HEK293 (cell line): ENCODE results near the gene SULF2.

Experiments
- FEZF1 ChIP-seq: fragments of 450-650 bp; formaldehyde crosslinking; IDR thresholded peaks from 2 replicates; pipeline ENCODE4 v1.5.1; 2016; ENCODE audit warnings: missing biosample characterization, missing genetic modification characterization
- OVOL3 ChIP-seq: fragments of 450-650 bp; formaldehyde crosslinking; IDR thresholded peaks from 2 replicates; pipeline ENCODE4 v1.5.1; 2016; ENCODE audit warnings: missing biosample characterization, missing genetic modification characterization
- ZNF112 ChIP-seq: fragments of 450-650 bp; formaldehyde crosslinking; IDR thresholded peaks from 2 replicates; pipeline ENCODE4 v1.5.0; 2017; ENCODE audit warnings: missing biosample characterization, missing genetic modification characterization
- ZNF16 ChIP-seq: fragments of 450-650 bp; formaldehyde crosslinking; IDR thresholded peaks from 2 replicates; pipeline ENCODE4 v1.5.1; 2016; ENCODE audit warnings: low read depth, missing biosample characterization, missing genetic modification characterization
- ZNF292 ChIP-seq: fragments of 450-650 bp; formaldehyde crosslinking; IDR thresholded peaks from 2 replicates; pipeline ENCODE4 v1.5.1; 2016; ENCODE audit warnings: low read depth, missing biosample characterization, missing genetic modification characterization, borderline replicate concordance
- ZNF670 ChIP-seq: fragments of 450-650 bp; formaldehyde crosslinking; IDR thresholded peaks from 2 replicates; pipeline ENCODE4 v1.5.1; 2016; ENCODE audit warnings: missing biosample characterization, missing genetic modification characterization, low read depth
- TF ChIP-seq, protein P1 (sequence below): fragments of 450-650 bp; formaldehyde crosslinking; IDR thresholded peaks from 2 replicates; pipeline ENCODE4 v1.5.1; 2016; ENCODE audit warnings: missing biosample characterization, missing genetic modification characterization, low read depth
- TF ChIP-seq, protein P2 (sequence below): fragments of 450-650 bp; formaldehyde crosslinking; IDR thresholded peaks from 2 replicates; pipeline ENCODE4 v1.5.1; 2016; ENCODE audit warnings: missing biosample characterization, missing genetic modification characterization

- TF ChIP-seq ZNF16 (tag by site-specific recombination) = no peak
- TF ChIP-seq ZNF670 (tag by site-specific recombination) = no peak
- TF ChIP-seq FEZF1 (tag by site-specific recombination) = no peak
- TF ChIP-seq, protein P1, sequence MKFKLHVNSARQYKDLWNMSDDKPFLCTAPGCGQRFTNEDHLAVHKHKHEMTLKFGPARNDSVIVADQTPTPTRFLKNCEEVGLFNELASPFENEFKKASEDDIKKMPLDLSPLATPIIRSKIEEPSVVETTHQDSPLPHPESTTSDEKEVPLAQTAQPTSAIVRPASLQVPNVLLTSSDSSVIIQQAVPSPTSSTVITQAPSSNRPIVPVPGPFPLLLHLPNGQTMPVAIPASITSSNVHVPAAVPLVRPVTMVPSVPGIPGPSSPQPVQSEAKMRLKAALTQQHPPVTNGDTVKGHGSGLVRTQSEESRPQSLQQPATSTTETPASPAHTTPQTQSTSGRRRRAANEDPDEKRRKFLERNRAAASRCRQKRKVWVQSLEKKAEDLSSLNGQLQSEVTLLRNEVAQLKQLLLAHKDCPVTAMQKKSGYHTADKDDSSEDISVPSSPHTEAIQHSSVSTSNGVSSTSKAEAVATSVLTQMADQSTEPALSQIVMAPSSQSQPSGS (tag by site-specific recombination) = no peak
- TF ChIP-seq, protein P2, sequence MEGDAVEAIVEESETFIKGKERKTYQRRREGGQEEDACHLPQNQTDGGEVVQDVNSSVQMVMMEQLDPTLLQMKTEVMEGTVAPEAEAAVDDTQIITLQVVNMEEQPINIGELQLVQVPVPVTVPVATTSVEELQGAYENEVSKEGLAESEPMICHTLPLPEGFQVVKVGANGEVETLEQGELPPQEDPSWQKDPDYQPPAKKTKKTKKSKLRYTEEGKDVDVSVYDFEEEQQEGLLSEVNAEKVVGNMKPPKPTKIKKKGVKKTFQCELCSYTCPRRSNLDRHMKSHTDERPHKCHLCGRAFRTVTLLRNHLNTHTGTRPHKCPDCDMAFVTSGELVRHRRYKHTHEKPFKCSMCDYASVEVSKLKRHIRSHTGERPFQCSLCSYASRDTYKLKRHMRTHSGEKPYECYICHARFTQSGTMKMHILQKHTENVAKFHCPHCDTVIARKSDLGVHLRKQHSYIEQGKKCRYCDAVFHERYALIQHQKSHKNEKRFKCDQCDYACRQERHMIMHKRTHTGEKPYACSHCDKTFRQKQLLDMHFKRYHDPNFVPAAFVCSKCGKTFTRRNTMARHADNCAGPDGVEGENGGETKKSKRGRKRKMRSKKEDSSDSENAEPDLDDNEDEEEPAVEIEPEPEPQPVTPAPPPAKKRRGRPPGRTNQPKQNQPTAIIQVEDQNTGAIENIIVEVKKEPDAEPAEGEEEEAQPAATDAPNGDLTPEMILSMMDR (tag by site-specific recombination) = no peak
- TF ChIP-seq ZNF112 = no peak
- no peak for TF ChIP-seq OVOL3 (tag by site-specific recombination)
- TF ChIP-seq ZNF292 = no peak
Measured at GRCh38 chr20:47825011-47825762, 39.9 kb upstream of the SULF2 start.
